ENCODE measurements around the gene SPRED2.
"Not testable (repeated sequence)": the region's sequence is repeated elsewhere in the genome, so short reads cannot be mapped to it uniquely, and the experiment has no call there.

SPRED2 gene

DNA sequence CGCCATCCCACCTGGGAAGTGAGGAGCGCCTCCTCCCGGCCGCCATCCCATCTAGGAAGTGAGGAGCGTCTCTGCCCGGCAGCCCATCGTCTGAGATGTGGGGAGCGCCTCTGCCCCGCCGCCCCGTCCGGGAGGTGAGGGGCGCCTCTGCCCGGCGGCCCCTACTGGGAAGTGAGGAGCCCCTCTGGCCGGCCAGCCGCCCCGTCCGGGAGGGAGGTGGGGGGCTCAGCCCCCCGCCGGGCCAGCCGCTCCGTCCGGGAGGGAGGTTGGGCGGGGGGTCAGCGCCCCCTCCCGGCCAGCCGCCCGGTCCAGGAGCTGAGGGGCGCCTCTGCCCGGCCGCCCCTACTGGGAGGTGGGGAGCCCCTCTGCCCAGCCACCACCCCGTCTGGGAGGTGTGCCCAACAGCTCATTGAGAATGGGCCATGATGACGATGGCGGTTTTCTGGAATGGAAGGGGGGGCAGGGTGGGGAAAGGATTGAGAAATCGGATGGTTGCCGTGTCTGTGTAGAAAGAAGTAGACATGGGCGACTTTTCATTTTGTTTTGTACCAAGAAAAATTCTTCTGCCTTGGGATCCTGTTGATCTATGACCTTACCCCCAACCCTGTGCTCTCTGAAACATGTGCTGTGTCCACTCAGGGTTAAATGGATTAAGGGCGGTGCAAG is 93.4 kb downstream of the SPRED2 start:
- not testable (repeated sequence) for DNase-seq

- not testable (repeated sequence) for DNase-seq
These were observed 94.5 kb downstream of the SPRED2 start for GRCh38 chr2:65337915-65338314.

DNA sequence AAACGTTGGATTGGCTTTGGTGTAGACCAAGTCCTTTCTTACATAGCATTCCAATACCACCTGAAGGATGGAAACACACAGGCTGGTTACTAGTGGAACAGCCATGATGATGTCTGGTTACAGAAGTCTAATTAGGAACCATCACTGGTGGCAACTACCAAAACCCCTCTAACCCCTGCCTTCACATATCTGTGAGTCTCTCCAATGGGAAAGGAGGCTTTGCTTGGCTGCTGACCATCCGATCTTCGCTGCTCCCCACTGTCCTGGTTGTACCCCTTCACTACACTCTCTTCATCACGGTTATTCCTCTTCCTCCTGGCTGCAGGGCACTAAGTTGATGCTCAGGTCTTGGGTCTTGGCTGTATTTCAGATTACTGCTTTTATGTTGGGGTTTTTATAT is 97.7 kb downstream of the SPRED2 start:
- no peak for DNase-seq

- no peak for DNase-seq
These were observed 100.9 kb downstream of the SPRED2 start for GRCh38 chr2:65331336-65332025.

GRCh38 chr2:65329525-65329924 is 102.9 kb downstream of the SPRED2 start:
- DNase-seq = no peak

GRCh38 chr2:65326276-65326675 is 106.1 kb downstream of the SPRED2 start:
- DNase-seq = no peak

- DNase-seq = no peak
These were observed 107.3 kb downstream of the SPRED2 start for GRCh38 chr2:65325066-65325465.

DNA sequence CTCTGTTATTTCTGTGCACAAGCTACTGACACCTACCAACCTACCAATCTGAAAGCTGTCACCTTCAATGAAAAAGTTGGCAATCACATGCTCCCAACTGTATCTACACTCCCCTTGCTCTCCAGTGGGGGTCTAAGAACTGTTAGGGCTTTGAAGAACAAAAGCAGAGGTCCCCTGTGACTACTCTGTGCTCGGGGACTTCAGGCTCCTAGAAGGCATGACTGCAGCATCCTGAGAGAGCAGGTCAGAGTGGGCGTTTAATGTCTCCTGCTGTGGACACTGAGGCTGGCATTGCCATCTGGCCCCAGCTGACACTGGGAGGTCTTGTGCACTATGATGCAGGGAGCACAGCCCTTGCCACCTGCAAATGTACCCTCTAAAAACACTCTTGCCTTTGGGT is 111.5 kb downstream of the SPRED2 start:
- DNase-seq = no peak

DNA sequence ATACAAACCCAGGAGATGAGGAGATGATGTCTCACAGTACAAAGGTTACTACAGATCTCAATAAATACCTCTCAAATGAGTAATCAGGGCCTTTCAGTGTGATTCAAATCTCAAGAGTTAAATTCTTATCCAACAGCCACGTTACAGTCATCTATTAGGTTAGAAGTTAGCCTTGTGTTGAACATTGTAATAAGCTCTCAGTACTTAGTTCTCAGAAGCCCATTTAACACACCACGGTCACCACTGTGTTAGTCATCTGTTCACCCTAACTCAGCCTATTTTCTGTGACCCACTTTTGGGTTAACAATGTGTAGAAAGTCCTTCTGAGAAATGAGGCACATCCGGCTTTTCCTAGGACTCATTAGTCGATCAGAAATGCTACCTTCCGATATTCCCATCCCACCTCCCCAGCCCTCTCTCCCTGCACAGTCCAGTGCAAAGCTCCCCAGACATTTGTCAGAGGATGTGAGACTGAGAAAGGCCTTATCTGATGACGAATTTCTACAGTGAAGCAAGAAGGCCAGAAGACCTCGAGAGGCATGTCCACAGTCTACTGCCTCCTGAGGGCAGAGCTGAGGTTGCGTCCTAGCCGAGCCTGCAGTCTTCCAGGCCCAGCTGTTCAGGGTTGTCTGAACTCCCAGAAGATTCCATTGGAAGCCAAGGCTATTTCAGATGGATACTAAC is 112.2 kb downstream of the SPRED2 start:
- peak; percentile 86 for DNase-seq

DNA sequence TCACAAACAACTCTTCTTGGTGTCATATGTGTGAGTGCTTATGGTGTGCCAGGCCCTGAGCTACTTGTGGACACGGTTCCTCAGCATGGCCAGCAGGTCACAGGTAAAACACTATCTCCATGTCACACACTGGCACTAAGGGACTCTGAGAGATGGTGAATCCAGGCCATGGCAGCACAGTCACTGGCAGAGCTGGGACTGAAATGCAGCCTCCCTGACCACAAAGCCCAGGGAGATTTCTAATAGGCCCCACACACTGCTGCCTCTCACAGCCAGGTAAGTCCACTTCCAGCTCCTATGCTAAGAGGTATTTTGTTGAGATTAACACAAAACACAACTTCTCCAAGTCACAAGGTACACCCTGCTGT is 112.7 kb downstream of the SPRED2 start:
- no peak for DNase-seq

GRCh38 chr2:65319072-65319673 is 113.2 kb downstream of the SPRED2 start:
- DNase-seq = peak; percentile 70

GRCh38 chr2:65317841-65318240 is 114.6 kb downstream of the SPRED2 start:
- no peak for DNase-seq

GRCh38 chr2:65317351-65317750 is 115.0 kb downstream of the SPRED2 start:
- DNase-seq = not testable (repeated sequence)

DNA sequence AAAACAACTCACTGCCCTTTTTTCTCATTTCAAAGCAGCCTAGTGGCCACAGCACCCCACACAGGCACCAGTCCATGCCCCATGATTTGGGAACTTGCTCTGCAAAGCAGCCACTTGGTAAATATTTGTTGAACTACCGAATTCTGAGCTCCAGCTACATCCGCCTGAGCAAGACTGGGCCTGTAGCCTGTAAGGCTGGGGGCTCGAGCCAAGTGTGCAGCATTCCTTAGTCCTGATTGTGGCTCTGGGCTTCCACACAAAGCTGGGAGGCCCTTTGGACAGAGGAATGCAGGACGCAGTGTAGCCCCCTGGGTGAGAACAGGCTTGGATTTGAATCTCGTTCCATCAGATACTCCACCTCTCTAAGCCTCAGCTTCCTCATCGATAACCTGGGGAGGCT is 116.3 kb downstream of the SPRED2 start:
- no peak for DNase-seq

DNA sequence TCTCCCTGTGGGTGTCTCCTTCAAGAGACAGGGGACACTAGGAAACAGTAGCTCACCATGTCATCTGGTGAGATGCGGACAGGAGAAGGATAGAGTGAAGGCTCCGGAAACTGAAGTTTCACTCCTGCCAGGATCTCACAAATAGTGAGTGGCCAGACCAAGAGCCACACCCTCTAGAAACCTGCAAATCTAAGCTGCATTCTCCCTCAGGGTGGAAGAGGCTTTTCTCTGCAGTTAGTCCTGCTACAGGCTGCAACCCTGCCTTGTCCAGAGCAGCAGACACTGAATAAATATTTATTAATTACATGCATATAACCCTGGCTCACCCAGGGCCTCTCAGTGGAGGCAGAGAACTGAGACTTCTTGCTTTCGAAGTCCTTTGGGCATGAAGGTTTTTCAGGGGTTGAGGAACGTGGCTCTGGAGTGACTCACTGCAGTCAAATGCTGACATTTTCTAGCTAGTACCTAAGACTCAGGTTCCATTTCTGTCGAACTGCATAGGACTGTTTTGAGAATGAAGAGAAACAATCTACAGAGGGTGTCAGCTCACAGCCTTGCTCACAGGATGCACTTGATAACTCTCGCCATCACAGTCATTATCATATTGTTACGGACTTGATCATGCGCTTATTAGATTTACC is 117.5 kb downstream of the SPRED2 start:
- DNase-seq = no peak

DNA sequence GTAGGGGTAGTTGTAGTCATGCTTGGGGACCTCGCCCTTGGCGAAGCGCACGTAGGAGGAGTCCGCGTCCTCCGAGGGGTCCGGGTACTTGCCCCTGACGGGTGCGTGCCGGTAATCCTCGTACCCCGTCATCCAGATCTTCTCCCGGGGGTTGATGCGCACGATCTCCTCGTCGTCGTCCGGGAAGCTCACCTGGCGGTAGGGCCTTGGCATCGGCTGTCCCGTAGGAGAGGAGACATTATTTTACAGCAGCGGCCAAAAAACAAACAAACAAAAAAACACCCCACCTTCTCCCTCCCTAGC is 118.5 kb downstream of the SPRED2 start:
- no peak for DNase-seq

DNA sequence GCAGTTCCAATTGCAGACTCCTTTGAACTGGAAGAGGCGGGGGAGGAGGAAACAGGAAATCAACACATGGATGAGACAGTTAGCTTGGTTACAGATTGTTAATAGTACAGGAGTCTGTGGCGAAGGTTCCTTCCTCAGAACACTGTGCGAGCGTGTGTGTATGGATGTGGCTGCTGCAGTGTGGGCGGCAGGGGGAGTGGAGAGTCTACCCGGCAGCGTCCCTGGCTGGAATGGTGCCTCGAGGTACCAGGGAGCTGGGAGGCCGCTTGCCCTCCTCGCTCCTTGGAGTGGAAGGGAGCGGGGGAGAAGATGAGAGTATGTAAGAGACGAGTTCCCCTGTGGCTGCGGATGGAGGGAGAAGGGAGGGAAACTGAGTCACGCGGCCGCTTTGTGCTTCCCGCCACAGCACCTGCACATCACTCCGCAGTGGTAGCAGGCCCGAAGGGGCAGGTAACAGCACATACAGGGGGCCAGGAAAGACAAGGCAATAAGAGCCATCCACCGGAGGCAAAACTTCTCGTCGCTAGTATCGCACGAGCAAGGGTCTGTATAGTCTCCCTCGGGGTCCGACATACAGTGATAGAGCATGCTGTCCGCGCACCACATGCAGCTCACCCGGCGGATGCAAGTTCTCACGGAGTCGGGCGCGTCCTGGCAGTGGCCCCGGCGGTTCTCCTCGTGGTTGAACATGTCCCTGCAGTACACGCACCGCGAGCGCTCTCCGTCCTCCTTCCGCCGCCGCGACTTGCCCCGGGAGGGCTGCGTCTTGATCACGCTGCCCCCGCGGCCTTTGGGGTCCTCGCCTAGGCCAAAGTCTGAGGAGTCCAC is 119.1 kb downstream of the SPRED2 start:
- no peak for DNase-seq

DNA sequence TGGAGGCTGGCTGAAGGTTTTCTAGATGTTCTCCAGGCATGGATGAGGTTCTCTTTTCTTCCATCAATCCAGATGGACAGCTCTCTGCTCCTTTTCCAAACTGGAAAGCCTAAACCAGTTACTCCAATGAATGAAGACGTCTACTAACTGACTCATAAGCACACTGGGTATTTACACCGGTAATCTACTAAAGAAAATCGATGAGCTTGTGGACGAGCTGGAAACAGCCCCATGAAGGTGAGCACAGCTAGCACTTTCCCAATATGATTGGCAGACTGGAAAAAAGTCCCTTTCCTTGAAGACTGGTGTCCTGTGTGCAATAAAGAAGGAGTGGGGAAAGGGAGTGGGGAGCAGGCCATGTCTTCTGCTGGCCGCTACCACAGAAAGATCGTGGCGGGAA is 120.8 kb downstream of the SPRED2 start:
- DNase-seq = no peak

DNA sequence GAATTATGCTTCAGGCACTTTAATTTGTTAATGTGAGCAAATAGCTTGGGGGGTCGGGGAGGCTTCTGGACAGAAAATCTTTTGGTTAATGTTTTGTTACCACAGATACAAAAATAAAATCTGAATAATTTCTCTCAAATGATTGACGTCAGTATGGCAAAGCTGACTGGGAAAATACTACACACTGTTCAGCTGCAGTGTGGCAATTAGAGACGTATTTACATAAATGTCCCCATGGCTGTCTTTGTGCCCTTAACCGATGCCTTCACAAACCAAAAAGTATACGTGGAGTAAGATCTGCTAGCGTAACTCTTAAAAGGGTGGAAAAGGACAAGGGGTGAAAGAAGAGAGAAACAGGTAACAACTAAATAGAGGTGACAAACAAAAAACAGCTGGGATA is 121.3 kb downstream of the SPRED2 start:
- no peak for DNase-seq

GRCh38 chr2:65309699-65310098 is 122.7 kb downstream of the SPRED2 start:
- DNase-seq = no peak

DNA sequence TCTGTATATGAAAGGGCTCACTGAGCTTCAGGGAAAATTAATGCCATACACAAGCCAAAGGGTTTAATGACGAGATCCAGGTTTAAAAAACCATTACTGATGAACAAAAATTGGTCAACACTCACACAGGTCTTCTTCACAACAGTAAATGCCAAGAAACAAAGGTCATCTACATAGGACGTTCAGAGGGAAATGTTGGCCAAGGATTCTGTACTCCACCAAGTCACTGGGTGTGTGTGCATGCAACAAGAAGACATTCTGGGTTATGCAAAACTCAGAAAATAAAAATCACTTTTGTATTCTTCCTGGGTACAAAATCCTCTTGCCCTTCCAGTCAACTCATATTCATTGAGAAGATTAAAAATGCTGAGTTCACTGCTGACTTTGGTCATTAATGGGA is 126.5 kb downstream of the SPRED2 start:
- no peak for DNase-seq

Data from activated CD4-positive, alpha-beta T cell treated with anti-CD3 and anti-CD28 coated beads, Interleukin-2, amount 50 U/mL, for 16 hours (primary cell).